Endothelial cell of umbilical vein (primary cell): Measurements from ENCODE around the gene MORC3.

Experiments used
- CTCF ChIP-seq, 2 donors: IDR thresholded peaks; 1 replicate in 1 of 2; 2 replicates in 1 of 2; pipeline ENCODE4 v1.5.1; 2011; ENCODE audit warnings: low read length in 2 of 2, mild to moderate bottlenecking in 2 of 2, moderate library complexity in 2 of 2, control low read depth in 1 of 2, inconsistent platforms in 1 of 2, low read depth in 1 of 2; ENCODE audit not compliant: insufficient read depth in 1 of 2; ENCODE audit errors: extremely low read depth in 1 of 2
- EZH2 ChIP-seq: IDR thresholded peaks from 2 replicates; pipeline ENCODE4 v1.6.1; 2012; ENCODE audit warnings: borderline replicate concordance, low read depth, mild to moderate bottlenecking, moderate library complexity, low read length, inconsistent platforms; ENCODE audit not compliant: severe bottlenecking
- GATA2 ChIP-seq: IDR thresholded peaks from 2 replicates; pipeline ENCODE4 v1.7.0; 2011; ENCODE audit warnings: low read depth, mild to moderate bottlenecking, moderate library complexity, mixed read lengths, low read length; ENCODE audit not compliant: insufficient read length, insufficient read depth
- MAX ChIP-seq: IDR thresholded peaks from 2 replicates; pipeline ENCODE4 v1.6.1; 2011; ENCODE audit not compliant: insufficient read depth, insufficient read length
- MYC ChIP-seq: IDR thresholded peaks from one replicate; pipeline ENCODE4 v1.6.1; 2011; ENCODE audit warnings: mild to moderate bottlenecking, low read depth, low read length
- POLR2A ChIP-seq: IDR thresholded peaks from 2 replicates; pipeline ENCODE4 v1.6.1; 2012; ENCODE audit warnings: low read depth, mild to moderate bottlenecking, control low read depth, low read length
- POLR2AphosphoS5 ChIP-seq: IDR thresholded peaks from 2 replicates; pipeline ENCODE4 v1.6.1; 2012; ENCODE audit warnings: low read depth, mild to moderate bottlenecking, control low read depth, low read length, moderate library complexity; ENCODE audit not compliant: insufficient read depth

- TF ChIP-seq POLR2A (no peak), CTCF (IDR thresholded peaks at IDR 0.05; ENCODE audit: extremely low read depth in 1 of 2, insufficient read depth in 1 of 2, low read depth in 1 of 2, low read length in 2 of 2) (no peak), GATA2 (no peak), EZH2 (no peak), MYC (no peak), POLR2AphosphoS5 (no peak), MAX (no peak)
Observed at GRCh38 chr21:36420571-36421339, 100.8 kb downstream of the MORC3 start.
